Measurements from ENCODE around the gene CFAP410.
"Not testable (repeated sequence)": the region's sequence is repeated elsewhere in the genome, so short reads cannot be mapped to it uniquely, and the experiment has no call there.

The CFAP410 gene

DNA sequence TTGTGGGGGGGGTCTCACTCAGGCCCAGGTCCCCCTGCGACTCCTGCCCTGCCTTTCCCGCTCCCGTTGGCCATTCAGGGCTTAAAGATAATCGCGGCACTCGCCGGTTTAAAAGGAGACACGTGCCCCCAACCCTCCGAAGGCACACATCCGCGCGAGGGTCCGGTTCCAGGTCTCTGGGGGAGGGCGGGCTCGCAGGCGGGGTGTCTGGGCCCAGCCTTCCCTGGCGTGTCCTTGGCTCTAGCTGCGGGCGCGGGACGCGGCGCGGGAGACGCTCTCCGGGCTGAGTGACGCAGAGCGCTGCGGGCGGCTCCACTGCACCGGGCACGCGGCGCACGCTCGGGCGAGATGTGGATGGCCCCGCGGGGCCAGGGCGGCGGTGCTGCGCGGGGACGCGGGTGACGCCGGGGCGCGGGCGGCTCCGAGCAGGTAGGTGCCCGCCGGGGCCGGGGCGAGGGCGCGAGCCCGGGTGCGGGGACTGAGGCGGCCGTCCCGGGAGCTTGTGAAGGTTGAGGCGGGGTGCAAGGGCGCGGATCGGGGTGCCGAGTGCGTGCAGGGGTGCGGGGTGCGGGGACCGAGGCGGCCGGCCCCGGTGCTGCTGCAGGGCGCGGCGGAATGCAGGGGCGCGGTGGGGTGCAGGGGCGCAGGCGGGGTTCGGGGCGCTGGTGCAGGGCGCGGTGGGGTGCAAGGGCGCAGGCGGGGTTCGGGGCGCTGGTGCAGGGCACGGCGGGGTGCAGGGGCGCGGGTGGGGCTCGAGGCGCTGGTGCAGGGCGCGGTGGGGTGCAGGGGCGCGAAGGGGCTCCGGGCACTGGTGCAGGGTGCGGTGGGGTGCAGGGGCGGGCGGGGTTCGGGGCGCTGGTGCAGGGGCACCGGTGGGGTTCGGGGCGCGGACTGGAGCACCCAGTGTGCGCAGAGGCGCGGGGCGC, 10.9 kb upstream of the CFAP410 start:
- no peak for DNase-seq

DNA sequence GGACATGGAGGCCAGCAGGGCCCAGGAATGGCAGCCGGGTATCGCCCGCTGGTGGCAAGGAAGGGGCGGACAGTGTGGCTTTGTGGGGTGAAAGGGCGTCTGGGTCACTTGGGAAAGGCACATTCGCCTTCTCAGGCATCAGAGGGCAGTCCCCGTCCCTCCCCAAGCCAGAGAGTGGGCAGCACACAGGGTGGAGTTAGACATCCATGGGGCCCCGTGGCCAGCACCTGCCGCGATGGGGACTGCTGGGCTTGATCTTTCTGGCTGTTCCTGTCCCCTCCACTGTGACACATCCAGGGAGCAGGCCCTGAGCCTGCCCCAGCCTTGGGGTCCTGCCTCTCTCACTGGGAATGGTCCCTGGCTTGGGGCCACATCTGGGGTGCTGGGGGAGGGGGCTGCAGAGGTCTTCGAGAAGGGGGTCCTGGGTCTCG, 10.2 kb upstream of the CFAP410 start:
- DNase-seq: no peak

DNA sequence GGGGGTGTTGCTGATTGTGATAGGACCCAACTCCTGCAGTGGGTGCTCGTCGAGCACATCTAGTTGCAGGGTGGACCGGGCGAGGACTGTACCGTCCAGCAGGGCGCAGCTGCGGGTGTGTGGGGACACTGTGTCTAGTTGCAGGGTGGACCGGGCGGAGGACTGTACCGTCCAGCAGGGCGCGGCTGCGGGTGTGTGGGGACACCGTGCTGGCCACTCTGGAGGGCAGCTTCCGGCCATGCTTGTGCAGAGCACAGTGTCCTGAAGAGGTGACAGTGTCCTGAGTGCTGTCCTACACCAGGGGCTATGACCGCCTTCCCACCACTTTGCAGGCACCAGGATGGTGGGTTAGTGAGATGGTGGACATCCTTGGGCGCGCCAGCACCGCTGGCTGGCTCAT, 9.7 kb upstream of the CFAP410 start:
- DNase-seq: no peak

DNA sequence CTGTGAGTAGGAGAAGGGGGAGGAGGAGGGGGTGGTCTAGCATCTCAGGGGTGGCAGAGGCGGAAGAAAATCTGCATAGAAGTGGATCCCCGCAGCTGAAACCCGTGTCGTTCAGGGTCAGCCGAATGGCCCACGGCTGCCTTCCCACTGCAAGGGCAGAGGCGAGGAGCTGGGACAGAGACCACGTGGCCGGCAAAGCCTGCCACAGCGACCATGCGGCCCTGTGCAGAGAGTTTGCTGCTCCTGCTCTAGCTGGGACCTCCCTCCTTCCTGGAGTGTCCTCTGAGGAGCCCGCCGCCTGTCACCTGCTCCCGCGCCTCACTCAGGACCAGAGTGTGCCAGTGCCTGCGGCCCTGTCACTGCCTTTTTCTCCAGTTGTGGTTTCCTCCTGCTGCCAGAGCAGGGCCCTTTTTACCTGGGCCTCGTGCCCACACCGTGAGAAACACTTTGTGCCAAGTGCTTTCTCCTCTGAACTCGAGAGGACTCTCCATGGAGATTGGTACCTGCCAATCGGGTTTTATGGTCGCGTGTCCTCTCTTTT, 8.8 kb upstream of the CFAP410 start:
- DNase-seq: no peak

DNA sequence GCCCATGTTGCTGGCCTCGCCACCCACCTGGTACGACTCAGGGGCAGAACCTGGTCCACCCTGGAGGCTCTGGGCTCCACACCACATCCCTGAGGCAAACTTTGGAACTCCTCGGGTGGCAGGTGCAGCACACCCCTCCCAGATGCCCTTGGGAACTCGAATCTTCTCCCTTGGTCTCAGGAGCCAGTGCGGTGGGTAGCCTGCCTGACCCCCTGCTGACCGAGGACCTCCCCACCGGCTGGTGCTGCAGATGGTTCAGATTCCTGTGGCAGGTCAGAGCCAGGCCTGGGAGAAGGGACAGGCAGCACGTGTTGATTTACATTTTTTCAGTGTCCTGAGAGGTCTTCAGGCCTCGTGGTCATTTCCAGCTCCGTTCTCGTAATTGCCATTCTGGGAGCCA, 6.3 kb upstream of the CFAP410 start:
- DNase-seq: no peak

DNA sequence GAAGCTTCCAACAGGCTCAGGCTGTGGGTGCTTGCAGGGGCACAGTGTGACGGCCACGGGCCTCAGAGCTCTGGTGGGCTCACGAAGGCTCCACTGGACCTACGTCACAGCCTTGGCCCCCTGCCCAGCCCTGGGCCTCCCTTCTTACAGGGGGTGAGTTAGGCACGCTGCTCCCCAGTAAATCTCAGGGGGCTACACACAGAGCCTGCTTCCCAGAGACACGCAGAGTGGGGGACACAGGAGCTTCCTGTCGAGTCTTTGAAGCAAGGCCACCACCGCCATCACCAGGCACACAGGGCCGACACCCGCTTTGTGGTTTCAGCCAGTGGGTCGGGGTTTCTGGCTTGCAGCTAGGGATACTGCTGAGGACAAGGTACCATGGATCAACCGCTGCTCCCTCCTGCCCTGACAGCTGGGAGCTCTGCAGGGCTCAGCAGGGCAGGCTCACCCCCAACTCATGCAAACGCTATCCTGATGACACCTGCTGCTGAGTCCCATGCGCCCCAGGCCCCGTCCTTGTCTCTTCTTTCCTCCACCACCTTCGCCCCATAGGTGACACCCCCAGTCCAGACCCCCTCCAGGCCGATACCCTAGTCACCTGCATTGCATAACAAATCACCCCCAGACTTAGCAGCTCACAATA, 5.5 kb upstream of the CFAP410 start:
- no peak for DNase-seq

DNA sequence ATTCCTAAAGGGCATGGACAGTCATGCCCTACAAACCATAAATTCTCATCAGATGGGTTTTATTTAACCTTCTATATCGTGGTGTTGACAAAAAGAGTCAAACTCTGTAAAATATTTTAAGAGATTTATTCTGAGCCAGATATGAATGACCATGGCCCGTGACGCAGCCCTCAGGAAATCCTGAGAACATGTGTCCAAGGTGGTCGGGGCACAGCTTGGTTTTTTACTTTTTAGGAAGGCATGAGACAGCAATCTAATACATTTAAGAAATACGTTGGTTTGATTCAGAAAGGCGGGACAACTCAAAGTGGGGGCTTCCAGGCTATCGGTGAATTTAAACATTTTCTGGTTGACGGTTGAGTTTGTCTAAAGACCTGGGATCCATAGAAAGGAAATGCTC, 3.8 kb upstream of the CFAP410 start:
- DNase-seq: not testable (repeated sequence)

DNA sequence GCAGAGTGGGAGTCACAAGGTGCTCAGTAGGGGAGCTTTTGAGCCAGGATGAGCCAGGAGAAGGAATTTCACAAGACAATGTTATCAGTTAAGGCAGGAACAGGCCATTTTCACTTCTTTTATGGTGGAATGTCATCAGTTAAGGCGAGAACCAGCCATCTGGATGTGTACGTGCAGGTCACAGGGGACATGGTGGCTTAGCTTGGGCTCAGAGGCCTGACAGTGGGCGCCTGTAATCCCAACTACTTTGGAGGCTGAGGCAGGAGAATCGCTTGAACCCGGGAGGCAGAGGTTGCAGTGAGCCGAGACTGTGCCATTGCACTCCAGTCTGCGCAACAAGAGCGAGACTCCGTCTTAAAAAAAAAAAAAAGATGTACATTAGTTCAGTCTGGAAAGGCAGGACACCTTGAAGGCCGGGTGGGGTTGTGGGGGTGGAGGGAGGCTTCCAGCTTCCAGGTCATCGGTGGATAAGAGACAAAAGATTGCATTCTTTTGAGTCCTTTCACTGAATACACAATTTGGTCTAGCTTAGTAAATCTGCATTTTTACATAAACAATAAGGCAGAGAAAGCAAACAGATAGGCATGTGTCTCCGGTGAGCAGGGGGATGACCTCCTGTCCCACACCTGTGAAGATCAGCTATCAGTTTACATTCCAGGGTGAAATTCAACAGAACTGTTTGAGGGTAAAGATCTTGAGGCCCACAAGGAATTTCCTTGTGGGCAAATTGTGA, 2.7 kb upstream of the CFAP410 start:
- not testable (repeated sequence) for DNase-seq

DNA sequence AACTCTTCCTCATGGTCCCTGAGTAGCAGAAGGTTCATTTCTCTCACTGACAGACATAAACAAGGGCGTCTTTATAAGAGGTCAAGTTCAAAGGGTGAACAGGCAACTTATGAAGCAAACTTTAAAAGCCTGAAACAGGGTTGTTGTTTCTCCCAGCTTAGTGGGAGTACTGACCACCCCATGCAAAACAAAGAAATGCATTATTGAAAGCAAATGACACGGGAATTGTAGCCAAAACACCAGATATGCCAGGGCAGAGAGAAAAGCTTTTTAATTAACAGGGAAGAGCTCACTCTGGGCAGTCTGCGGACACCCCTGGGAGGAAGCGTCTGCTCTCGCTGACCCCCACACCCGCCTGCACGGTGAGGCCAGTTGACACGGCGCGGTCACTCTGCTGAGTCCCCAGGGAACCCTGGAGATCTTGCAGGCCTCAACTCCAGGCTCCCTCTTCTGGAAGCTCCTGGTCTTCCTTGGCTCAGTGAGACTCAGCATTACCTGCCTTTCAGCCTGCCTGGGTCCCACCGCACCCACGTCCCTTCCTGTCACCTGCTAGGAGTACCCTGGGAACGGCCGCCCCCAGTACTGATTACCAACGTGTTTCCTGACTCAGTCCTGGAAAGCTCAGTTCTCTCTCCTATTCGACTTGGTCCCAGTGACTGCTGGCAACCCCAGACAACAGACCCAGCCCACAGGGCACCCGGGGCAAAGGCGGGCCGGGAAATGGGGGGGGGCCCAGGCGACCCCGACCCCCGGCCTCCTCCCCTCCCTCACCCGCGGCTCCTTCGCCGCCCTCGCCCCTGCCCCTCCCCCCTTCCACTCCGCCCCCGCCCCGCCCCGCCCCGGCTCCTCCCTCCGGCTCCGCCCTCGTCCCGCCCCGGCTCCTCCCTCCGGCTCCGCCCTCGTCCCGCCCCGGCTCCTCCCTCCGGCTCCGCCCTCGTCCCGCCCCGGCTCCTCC, 972 bp downstream of the CFAP410 start:
- DNase-seq: peak; percentile 40

DNA sequence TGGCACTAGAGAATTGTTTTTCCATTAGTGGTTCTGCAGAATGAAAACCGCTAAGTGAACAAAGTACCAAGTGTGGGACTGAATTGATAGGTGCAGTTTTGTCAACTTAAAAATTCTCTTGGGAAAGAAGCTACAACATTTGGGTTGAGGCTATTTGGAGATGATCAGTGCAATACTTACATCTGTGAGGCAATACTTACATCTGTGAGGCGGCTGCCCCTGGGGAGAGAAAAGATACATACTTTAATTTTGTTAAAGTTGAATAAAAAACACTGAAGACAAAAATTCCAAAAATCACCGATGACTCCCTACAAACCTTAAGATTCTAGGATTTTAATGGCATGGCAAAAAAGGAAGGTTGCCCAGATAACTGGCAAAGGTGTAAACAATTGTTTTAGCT, 1.7 kb downstream of the CFAP410 start:
- DNase-seq: peak; percentile 7

DNA sequence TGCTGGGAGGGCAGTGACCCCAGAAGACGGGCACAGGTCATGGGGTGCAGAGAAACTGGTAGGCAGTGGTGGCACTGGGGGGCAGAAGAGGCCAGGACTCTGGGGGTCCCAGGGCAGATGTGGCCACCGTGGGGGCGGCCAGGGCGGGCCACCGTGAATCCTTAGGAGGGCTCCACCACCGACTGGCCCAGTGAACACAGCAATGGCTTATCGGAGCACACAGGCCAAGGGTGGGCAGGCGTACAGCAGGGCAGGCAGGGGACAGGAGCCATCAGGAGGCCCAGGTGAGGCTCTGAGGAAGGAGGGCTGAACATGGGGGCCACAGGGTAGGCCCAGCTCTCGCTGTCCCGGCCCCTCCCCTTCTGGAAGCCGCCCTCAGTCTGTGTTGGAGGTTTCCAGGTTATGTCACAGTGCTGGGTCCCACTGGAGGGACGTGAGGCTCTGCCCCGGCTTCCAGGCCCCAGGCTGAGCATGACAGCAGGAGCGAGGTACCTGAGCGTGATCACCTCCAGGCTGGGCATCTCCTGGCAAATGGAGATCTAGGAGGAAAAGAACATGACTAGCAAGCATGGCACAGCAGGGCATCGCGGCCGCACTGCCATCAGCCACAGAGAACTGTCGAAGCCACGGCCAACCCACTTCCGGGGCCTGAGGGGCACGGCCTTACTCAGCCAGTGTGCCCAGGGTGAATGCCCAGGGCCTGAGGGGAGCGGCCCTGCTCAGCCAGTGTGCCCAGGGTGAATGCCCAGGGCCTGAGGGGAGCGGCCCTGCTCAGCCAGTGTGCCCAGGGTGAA, 3.7 kb downstream of the CFAP410 start:
- no peak for DNase-seq

DNA sequence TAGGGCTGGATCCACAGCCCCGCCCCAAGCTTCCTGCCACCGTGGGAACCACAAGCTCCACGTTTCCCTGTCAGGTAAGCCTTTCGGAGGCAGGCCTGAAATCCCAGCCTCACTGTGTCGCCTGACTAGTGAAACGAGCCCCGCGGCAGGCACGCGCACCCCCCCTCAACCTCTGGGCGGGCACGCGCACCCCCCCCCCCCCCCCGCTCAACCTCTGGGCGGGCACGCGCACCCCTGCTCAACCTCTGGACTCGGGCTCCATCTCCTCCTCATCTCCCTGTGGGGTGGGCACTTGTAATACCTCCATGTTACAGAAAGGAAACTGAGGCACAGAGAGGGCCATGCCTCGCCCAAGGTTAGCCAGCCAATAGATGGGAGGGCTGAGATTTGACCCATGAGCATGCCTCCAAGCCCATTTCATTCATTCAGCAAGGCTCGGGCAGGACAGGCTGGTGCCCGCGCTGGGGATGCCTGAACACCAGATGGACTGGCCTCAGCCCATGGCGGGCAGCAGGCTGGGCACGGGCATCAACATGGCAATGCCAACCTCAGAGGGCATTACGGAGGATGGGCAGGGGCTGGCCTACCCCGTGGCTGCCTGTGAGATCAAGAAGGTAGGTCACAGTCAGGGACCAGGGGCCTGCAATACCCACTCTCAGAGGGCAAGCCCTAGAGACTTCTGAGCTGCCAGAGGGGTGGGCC, 4.7 kb downstream of the CFAP410 start:
- DNase-seq: no peak

DNA sequence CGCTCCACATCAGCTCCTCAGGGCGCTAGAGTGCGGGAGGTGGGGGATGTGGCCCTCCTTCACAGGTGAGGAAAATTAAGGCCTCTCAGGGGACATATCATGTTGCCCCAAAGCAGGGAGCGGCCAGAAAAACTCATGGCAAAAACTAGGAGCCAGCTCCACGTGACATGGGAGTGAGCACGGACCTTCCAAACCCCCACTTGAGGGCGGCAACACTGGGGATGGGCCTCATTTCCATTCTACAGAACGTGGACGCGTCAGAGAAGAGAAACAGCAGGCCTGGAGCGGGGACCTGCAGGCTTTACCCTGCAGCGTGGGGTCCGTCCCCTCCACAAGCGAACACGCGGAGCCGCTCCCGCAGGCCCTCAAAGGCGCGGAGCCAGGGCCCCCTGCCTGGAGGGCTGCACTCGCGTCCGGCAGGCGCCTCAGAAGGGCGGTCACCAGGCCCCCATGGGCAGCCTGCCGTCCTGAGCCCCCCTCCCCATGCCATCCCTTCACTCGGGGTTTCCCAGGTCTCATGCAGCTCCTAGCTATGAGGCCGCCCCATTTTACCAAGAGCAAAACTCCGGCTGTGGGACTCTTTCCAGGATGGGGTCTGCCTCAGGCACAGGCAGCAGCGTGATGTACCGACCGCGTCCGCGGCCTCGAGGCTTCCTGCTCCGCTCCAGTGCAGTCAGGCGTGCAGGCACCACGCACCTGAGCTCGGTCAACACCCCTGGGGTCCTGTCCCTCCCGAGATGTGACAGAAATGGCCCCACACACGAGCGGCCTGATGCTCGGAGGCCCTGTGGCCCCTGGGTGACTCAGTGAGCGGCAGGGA, 5.5 kb downstream of the CFAP410 start:
- DNase-seq: no peak

DNA sequence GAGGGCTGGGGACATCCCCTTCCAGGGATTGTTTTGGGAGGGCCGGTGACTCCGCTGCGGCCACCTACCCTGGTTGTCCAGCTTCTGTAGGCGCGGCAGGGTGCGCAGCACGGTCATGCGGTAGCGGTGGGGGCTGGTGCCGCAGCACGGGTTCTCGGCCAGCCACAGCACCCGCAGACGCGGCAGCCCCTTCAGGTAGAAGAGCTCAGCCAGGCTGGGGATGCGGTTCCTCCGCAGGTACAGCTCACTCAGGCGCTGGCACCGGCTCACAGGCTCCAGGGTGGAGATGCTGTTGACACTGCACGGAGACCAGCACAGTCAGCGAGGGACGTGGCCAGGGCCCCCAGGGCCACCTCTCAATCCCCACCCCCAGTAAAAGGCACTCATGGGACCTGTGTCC, 6.2 kb downstream of the CFAP410 start:
- DNase-seq: no peak

DNA sequence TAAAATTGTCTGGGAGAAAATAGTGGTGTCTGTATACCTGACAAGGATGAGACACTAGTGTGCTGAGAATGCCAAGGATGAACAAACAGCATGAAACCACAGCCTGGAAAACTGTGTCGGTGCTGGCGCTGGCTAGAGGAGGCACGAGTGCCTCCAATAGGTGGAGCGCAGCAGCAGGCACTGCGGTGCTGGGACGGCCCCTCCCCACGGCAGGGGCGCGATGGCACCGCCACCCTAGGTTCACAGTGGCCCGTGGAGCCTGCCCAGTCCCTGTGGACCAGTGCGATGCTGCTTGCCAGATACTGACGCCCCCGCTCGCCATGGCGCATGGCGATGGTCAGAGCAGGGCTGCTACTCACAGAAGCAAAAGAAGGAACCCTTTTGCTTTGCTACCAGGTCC, 6.8 kb downstream of the CFAP410 start:
- DNase-seq: no peak

DNA sequence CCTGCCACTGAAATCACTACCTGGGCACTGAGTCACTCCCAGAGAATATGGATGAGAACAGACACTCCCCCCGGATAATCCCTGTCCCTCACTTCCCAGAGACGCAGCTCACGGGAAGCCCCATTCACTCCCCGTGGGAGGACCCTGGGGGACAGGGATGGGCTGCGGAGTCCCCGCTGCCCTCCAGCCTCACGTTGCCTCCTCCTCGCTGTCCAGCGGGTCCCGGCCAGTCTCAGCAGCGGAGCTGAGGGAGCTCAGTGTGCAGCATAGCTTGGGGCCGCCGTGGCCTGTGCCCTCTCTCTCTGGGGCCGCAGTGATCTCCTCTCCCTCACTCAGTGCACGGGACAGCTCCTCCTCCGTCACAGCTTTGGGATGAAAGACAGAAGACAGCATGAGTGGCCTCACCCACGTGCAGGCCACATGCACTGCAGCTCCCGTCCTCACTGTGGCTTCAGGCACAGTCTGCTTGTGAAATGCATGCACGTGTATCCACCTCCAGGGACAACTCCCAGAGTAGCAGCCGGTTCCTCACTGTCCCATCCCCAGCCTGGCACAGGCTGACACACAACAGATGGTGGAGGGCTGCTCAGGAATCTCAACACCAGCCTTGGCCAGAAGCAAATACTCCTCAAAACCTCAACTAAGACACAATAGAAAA, 7.4 kb downstream of the CFAP410 start:
- peak; percentile 18 for DNase-seq

DNA sequence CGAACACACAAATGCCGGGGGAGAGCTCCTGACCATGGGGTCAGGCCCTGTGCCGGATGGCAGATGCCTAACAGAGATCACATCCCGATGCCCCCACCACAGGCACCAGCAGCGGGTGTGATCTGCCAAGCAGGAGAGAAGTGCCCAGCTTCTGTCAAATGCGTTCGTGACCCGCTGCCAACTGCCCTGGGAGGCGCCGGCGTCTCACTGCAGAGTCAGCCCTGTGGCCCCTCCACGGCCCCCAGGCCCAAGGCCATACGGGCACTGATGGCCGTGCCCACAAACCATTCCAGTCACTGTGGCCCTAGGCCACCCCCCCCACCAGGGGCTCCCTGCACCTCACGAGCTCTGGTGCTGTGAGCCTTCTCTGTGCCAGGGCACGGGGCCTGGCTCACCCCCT, 8.0 kb downstream of the CFAP410 start:
- DNase-seq: no peak

DNA sequence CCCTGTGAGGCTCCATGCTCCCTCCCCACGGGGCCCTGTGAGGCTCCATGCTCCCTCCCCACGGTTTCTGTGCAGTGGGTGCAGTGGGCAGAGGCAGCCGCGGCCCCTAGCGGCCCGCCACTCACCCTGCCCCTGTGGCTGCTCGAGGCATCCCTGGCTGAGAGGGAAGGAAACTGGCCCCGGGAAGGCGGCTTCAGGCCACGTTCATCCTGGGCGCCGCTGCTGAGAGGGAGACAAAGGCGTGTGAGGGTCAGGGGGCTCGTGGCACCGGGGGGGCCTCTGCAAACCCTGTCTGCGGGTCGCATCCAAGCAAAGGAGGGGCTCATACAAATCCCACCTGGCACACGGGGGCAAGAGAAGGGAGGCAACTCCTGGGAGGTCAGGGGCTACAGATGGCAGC, 8.5 kb downstream of the CFAP410 start:
- no peak for DNase-seq

Measured in fibroblast of upper back skin (primary cell).